GM12878 (cell line): ENCODE results near the gene LIMS4. TPM values are rescaled to one million over a fixed set of nuclear protein-coding genes. Genes with fewer than 3 reads are reported as not detected.
"Not testable (repeated sequence)": the region's sequence is repeated elsewhere in the genome, so short reads cannot be mapped to it uniquely, and the experiment has no call there.

Experiments
- ATAC-seq: fragments of 200-7000 bp; cut with Tn5 transposase; 3 replicates; pipeline ENCODE4 v1.9.1; 2020; ENCODE audit warnings: mild to moderate bottlenecking, moderate library complexity
- BruUV-seq: library from RNA; stranded (reverse); fragments of 400-500 nt; replicated peaks from 2 replicates; lab custom pipeline; 2021; lab: Mats Ljungman, UMichigan
- CTCF ChIA-PET: fragments of 300-600 bp; sonication (Branson Sonifier 250); formaldehyde crosslinking; extraction: SDS; loops from one replicate; lab custom pipeline; 2021; ENCODE audit warnings: inconsistent platforms; lab: Yijun Ruan, JAX
- POLR2A ChIA-PET: fragments of 350-600 bp; formaldehyde crosslinking; extraction: SDS; loops from one replicate; lab custom pipeline; 2021; ENCODE audit warnings: inconsistent platforms; lab: Charles Lee
- RAD21 ChIA-PET: fragments of 300-600 bp; sonication (Branson Sonifier 250); formaldehyde crosslinking; loops from one replicate; lab custom pipeline; 2023; ENCODE audit warnings: antibody characterized with exemption; ENCODE audit not compliant: unreplicated experiment; lab: Charles Lee
- SMC1A ChIA-PET: fragments of 300-600 bp; sonication (Branson Sonifier 250); formaldehyde crosslinking; loops from one replicate; lab custom pipeline; 2023; ENCODE audit not compliant: unreplicated experiment, uncharacterized antibody; lab: Charles Lee
- DNase-seq: peaks from one replicate; pipeline ENCODE4 v3.0.0-alpha.2; 2011; ENCODE audit warnings: low read depth, low spot score
- FAIRE-seq: peaks from 3 replicates; lab custom pipeline; 2011; peaks lifted over from hg19 to GRCh38; lab: Jason Lieb, UNC
- H2AFZ ChIP-seq: 2 replicates; pipeline ENCODE4 v1.6.0; 2011; ENCODE audit warnings: low read depth, low read length, control low read depth; ENCODE audit not compliant: control insufficient read depth
- H3K27ac ChIP-seq: 2 replicates; pipeline ENCODE4 v1.5.1; 2011; ENCODE audit warnings: control low read depth; ENCODE audit not compliant: control insufficient read depth, insufficient read depth
- H3K27me3 ChIP-seq, 2 experiments: replicated peaks in 1 of 2; 2 replicates each; pipeline versions ENCODE4 v1.6.0 to v1.6.1; 2011; ENCODE audit warnings: low read length in 1 of 2; ENCODE audit not compliant: control insufficient read depth in 2 of 2, insufficient read depth in 2 of 2
- H3K36me3 ChIP-seq, 2 experiments: 2 replicates each; pipeline ENCODE4 v1.5.1; 2011; ENCODE audit warnings: low read length in 1 of 2; ENCODE audit not compliant: control insufficient read depth in 2 of 2, insufficient read depth in 2 of 2
- H3K4me1 ChIP-seq: 2 replicates; pipeline ENCODE4 v1.6.1; 2011; ENCODE audit warnings: mild to moderate bottlenecking, low read length, moderate library complexity, mixed read lengths; ENCODE audit not compliant: control insufficient read depth, insufficient read depth
- H3K4me2 ChIP-seq: 2 replicates; pipeline ENCODE4 v1.6.0; 2011; ENCODE audit warnings: control low read depth; ENCODE audit not compliant: control insufficient read depth, insufficient read depth
- H3K4me3 ChIP-seq: fragments of 200-600 bp; sonication (generic); 2 replicates; pipeline ENCODE4 v1.5.1; 2016
- H3K79me2 ChIP-seq: 2 replicates; pipeline ENCODE4 v1.6.0; 2011; ENCODE audit warnings: low read length; ENCODE audit not compliant: control insufficient read depth, insufficient read depth
- H3K9ac ChIP-seq: 2 replicates; pipeline ENCODE4 v1.8.0; 2011; ENCODE audit warnings: low read length, control low read depth, mixed read lengths; ENCODE audit not compliant: control insufficient read depth, insufficient read depth
- H3K9me3 ChIP-seq: replicated peaks from 3 replicates; pipeline ENCODE4 v1.5.1; 2011; ENCODE audit warnings: mild to moderate bottlenecking, low read length; ENCODE audit not compliant: control insufficient read depth, insufficient read depth
- H4K20me1 ChIP-seq: 2 replicates; pipeline ENCODE4 v1.6.0; 2011; ENCODE audit not compliant: control insufficient read depth, insufficient read depth
- WGBS: methylation state at CpG from one replicate; pipeline ENCODE4 v1.1.6; 2016; ENCODE audit warnings: low lambda C conversion rate; ENCODE audit not compliant: insufficient replicate concordance, insufficient coverage; ENCODE audit errors: missing lambda C conversion rate; 5-methylcytosine and 5-hydroxymethylcytosine counted together
- in situ Hi-C: fragments of 300-500 bp; cut with MboI; formaldehyde crosslinking; loops from 9 replicates; pipeline ENCODE4 v1.14.3; 2018; ENCODE audit warnings: mixed read lengths
- intact Hi-C: fragments of 100-400 bp; cut with micrococcal nuclease; formaldehyde crosslinking; loops from one replicate; pipeline ENCODE4 v1.14.2; 2022; ENCODE audit not compliant: unreplicated experiment
- polyA plus RNA-seq, 11 experiments: library from polyadenylated mRNA; depleted of rRNA in 4 of 11; unstranded in 6 of 11; stranded (reverse) in 5 of 11; fragments of >200 nt; fragmentation: Nextera tagmentation in 4 of 11; fragmentation: Illumina TruSeq in 1 of 11; extraction: Ambion mirVana in 4 of 11; extraction: Trizol in 1 of 11; gene quantifications; 1 replicate in 1 of 11; 2 replicates in 10 of 11; pipeline versions ENCODE4 v1.2.1 to v1.2.3, GENCODE V29; 2011 to 2016; ENCODE audit warnings: inconsistent platforms in 2 of 11, missing spikeins in 2 of 11, low read depth in 1 of 11
- total RNA-seq, 4 experiments: library from RNA; depleted of rRNA in 3 of 4; stranded (reverse); fragments of >200 nt in 3 of 4; fragmentation: Illumina TruSeq in 1 of 4; extraction: Trizol in 1 of 4; gene quantifications; 2 replicates each; pipeline versions ENCODE4 v1.2.1 to v1.2.3, GENCODE V29; 2013 to 2021

LIMS4 gene
- total and polyA plus RNA-seq, 10 of the 15 experiments (the other 5 are each of a cell fraction or from before 2014, with no cell fraction given): 0.11 to 1.2 (median 0.48) TPM

- DNase-seq, H3K9ac ChIP-seq, H3K4me1 ChIP-seq, H4K20me1 ChIP-seq, POLR2A ChIA-PET, H3K27me3 ChIP-seq, in situ Hi-C loops, FAIRE-seq, SMC1A ChIA-PET, intact Hi-C loops, H3K79me2 ChIP-seq, H3K4me3 ChIP-seq, H3K27ac ChIP-seq, H3K36me3 ChIP-seq, ATAC-seq, RAD21 ChIA-PET, H2AFZ ChIP-seq, H3K4me2 ChIP-seq, H3K9me3 ChIP-seq, BruUV-seq, CTCF ChIA-PET: not testable (repeated sequence)
- no CpG with 5 or more reads among the region's 4 CpGs for WGBS
These were observed 7.5 kb upstream of the LIMS4 start for GRCh38 chr2:110480084-110480483.

- H3K4me3 ChIP-seq, BruUV-seq, ATAC-seq, H3K4me2 ChIP-seq, H4K20me1 ChIP-seq, intact Hi-C loops, DNase-seq, SMC1A ChIA-PET, H3K9me3 ChIP-seq, FAIRE-seq, CTCF ChIA-PET, in situ Hi-C loops, H3K79me2 ChIP-seq, H3K27me3 ChIP-seq, H3K27ac ChIP-seq, H2AFZ ChIP-seq, POLR2A ChIA-PET, H3K4me1 ChIP-seq, H3K36me3 ChIP-seq, RAD21 ChIA-PET, H3K9ac ChIP-seq: not testable (repeated sequence)
- no CpG with 5 or more reads among the region's 7 CpGs for WGBS
These were observed 4.8 kb upstream of the LIMS4 start for GRCh38 chr2:110477370-110477769.

- not testable (repeated sequence) for DNase-seq, ATAC-seq
These were observed 4.3 kb upstream of the LIMS4 start for GRCh38 chr2:110476952-110477351.

GRCh38 chr2:110475627-110476359, 3.2 kb upstream of the LIMS4 start:
- H3K9ac ChIP-seq, in situ Hi-C loops, BruUV-seq, DNase-seq, POLR2A ChIA-PET, FAIRE-seq, H3K36me3 ChIP-seq, H4K20me1 ChIP-seq, intact Hi-C loops, H3K27me3 ChIP-seq, H3K4me1 ChIP-seq, H2AFZ ChIP-seq, H3K79me2 ChIP-seq, SMC1A ChIA-PET, H3K9me3 ChIP-seq, CTCF ChIA-PET, H3K27ac ChIP-seq, H3K4me2 ChIP-seq, H3K4me3 ChIP-seq, RAD21 ChIA-PET: not testable (repeated sequence)
- no CpG with 5 or more reads among the region's 3 CpGs for WGBS
- ATAC-seq: peak; percentile 27

More at GRCh38 chr2:110476952-110477351, 4.3 kb upstream of the LIMS4 start:
- H3K4me2 ChIP-seq, intact Hi-C loops, POLR2A ChIA-PET, FAIRE-seq, in situ Hi-C loops, H3K27me3 ChIP-seq, H3K27ac ChIP-seq, H2AFZ ChIP-seq, BruUV-seq, H4K20me1 ChIP-seq, H3K9me3 ChIP-seq, H3K4me3 ChIP-seq, H3K79me2 ChIP-seq, H3K4me1 ChIP-seq, CTCF ChIA-PET, H3K9ac ChIP-seq, SMC1A ChIA-PET, RAD21 ChIA-PET, H3K36me3 ChIP-seq: not testable (repeated sequence)
- WGBS: no CpG with 5 or more reads among the region's 6 CpGs
